Stimulated activated CD4-positive, alpha-beta T cell treated with anti-CD3 and anti-CD28 coated beads, Interleukin-1b, Interleukin-23, amount 100 ng/mL, for 1 hour (primary cell): Measurements from ENCODE around the gene SWI5.
A peak's percentile ranks its signal among the peaks of the same experiment; 100 is the strongest.
"Not testable (repeated sequence)": the region's sequence is repeated elsewhere in the genome, so short reads cannot be mapped to it uniquely, and the experiment has no call there.

ENCODE experiments used
- DNase-seq, 2 donors: peaks; one replicate each; pipeline ENCODE4 v3.0.0-alpha.2; 2020; ENCODE audit warnings: low read depth in 2 of 2

SWI5 gene

GRCh38 chr9:128276008-128276573 is at the start of gene SWI5:
Gene SWI5 (plus strand): TSS chr9:128276276.
- DNase-seq = peak; percentile 99 to 100

DNA sequence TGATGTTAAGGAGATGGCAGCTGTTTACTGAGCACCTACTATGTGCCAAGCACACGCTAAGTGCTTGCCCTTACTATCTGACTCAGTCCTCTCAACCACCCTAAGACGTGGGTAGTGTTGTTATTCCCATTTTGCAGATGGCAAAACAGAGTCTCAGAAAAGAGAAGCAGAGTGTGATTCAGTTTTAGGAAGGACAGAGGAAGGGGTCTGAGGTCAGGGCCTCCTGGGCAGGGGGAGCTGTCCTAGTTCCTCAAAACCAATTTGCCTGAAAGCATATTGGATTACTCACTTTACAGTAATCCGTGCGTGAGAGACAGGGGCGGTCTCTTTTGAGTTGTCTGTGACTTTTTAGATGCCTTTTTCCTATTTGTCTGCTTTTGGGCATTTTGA is 49.7 kb upstream of the SWI5 start:
- no peak for DNase-seq

DNA sequence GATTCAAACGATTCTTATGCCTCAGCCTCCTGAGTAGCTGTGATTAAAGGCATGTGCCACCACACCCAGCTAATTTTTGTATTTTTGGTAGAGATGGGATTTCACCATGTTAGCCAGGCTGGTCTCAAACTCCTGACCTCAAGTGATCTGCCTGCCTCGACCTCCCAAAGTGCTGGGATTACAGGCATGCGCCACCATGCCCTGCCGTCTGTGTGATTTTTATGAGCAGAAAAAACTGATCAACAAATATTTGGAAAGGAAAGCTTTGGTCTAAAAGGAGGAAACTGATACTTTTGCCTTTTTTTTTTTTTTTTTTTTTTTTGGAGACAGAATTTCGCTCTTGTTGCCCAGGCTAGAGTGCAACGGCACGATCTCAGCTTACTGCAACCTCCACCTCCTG is 45.2 kb upstream of the SWI5 start:
- not testable (repeated sequence) for DNase-seq

GRCh38 chr9:128231638-128232527 is 44.2 kb upstream of the SWI5 start:
- no peak for DNase-seq

- no peak for DNase-seq
Observed at GRCh38 chr9:128232528-128233428, 43.3 kb upstream of the SWI5 start.

GRCh38 chr9:128233817-128234406 is 42.2 kb upstream of the SWI5 start:
- DNase-seq = no peak

DNA sequence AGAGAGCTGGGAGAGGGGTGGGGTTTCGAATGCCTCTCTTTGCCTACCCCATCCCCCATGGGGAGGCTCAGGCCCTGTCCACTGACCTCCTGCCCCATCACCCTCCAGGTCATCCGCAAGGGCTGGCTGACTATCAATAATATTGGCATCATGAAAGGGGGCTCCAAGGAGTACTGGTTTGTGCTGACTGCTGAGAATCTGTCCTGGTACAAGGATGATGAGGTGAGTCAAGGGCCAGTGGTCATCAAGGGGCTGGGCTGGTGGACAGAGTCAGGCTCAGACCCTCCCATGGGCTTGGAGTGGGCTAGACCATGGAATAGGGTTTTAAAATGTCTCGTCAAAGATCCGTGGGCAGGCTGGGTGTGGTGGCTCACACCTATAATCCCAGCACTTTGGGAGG is 34.0 kb upstream of the SWI5 start:
- DNase-seq = no peak

DNA sequence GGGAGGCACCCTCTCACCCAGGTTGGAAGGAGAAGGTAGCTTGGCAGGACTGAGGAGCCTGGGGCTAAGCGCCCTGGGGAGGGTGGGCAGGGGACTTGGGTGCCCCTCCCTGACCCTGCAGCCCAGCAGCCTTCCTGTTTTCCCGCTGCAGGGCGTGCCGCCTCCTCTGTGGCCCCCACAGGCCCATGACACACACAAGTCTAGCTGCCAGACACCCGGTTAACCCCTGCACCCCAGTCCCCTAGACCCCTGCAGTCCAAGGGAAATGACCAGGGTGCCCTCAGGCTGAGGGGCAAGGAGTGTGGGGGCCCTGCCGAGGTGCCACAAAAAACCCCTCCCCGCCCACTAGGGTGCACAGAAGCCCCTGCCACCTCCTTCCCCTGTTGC is 33.3 kb upstream of the SWI5 start:
- DNase-seq = no peak

GRCh38 chr9:128243215-128244018 is 32.7 kb upstream of the SWI5 start:
- no peak for DNase-seq

DNA sequence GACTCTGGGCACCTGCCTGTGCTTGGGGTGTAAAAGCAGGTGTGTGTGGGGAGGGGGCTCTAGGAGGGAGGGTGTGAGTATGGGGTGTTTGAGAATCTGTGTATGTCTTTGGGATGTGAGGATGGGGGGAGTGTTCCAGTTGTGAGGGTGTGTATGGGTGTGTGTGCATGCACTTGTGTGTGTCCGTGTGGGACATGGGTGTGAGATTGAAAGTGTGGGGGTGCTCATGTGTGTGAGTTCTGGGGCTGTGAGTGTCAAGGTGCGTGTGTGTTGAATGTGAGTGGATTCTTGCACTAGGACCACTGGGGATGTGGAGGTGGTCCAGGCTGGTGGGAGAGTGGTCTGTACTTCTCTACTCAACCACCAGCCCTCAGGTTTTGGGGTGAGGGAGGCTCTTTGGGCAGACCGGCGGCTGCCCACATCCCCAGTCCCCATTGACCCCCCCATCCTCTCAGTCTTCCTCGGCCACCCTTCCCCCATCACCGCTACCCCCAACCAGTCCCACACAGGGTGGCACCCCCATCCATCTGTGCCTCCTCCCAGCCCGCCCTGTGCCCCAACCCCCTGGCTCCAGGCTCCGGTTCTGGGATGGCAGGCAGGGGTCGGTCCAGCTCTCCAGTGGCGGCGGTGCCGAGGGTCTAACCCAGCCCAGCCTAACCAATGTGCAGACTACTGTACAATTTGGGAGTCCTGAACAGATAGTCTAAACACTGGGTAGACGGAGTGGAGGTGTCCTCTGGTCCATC is 31.8 kb upstream of the SWI5 start:
- no peak for DNase-seq

- no peak for DNase-seq
Observed at GRCh38 chr9:128244837-128245231, 31.2 kb upstream of the SWI5 start.

DNA sequence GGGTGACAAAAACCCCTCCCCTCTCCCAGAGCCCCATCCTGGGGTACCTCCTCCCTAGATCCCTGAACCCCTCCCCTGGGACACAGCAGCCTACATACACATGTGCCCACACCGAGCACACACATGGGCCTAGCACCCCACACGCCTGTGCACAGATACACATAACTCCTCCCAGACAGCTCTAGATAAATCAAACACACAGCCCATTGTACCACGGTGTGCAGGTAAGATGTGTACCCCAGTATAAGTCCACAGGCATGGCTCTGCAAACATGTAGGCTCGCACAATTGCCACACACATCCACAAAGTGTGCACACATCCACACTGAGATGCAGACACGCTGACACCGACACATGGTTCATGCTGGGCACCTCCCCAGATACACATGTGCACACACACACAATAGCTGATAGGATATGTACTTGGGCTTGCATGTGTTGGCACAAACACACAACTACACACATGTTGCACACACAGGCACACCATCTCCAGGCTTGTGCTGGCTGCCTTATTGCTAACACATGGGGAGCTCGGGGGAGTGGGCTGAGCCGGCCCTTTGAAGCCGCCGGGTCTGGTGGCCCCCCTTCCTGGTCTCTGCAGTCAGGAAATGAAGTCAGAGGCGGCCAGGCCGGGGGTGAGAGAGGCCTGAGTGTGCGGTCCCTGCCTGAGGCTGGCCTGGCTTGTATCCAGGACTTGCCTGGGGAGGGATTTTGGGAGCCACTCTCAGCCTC is 30.5 kb upstream of the SWI5 start:
- DNase-seq = no peak

DNA sequence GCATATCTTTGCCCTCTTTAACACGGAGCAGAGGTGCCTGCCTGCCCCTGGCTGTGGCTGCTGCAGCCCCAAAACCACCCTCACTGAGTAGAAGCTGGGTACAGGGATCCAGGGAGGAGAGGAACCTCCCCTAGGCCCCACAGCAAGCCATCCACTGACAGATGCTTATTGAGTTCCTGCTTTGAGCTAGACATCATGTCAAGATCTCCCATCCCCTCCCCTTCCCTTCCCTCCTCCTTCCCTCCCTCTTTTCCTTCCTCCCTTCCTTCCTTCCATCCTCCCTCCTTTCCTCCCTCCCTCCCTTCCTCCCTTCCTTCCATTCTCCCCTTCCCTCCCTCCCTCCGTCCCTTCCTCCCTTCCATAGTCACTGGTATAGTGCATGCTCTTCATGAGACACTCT is 29.6 kb upstream of the SWI5 start:
- no peak for DNase-seq

DNA sequence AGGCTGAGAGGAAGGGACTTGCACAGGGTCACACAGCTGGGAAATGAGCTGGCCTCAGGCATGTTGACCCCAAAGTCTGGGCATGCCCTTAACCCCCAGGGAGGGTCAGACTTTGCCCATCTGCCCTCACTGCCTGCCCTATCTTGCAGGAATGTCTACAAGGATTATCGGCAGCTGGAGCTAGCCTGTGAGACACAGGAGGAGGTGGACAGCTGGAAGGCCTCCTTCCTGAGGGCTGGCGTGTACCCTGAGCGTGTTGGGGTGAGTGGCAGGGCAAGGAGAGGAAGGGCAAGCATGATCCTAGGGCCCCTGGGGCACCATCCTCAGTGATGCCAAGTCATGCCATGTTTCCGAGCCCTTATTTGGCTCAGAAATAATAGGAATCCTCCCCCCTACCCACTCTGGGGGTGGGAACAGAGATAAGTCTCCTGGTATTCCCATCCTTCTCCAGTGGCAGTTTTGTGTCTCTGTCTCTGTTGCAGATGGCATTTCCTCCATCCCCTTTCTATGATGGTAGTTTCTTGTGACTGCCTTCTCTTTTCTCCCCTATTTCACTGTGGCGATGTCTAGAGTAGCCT is 28.8 kb upstream of the SWI5 start:
- DNase-seq = no peak

- DNase-seq = no peak
Observed at GRCh38 chr9:128249558-128249907, 26.5 kb upstream of the SWI5 start.

- peak; percentile 97 to 100 for DNase-seq
Observed at GRCh38 chr9:128249908-128250838, 25.9 kb upstream of the SWI5 start.

DNA sequence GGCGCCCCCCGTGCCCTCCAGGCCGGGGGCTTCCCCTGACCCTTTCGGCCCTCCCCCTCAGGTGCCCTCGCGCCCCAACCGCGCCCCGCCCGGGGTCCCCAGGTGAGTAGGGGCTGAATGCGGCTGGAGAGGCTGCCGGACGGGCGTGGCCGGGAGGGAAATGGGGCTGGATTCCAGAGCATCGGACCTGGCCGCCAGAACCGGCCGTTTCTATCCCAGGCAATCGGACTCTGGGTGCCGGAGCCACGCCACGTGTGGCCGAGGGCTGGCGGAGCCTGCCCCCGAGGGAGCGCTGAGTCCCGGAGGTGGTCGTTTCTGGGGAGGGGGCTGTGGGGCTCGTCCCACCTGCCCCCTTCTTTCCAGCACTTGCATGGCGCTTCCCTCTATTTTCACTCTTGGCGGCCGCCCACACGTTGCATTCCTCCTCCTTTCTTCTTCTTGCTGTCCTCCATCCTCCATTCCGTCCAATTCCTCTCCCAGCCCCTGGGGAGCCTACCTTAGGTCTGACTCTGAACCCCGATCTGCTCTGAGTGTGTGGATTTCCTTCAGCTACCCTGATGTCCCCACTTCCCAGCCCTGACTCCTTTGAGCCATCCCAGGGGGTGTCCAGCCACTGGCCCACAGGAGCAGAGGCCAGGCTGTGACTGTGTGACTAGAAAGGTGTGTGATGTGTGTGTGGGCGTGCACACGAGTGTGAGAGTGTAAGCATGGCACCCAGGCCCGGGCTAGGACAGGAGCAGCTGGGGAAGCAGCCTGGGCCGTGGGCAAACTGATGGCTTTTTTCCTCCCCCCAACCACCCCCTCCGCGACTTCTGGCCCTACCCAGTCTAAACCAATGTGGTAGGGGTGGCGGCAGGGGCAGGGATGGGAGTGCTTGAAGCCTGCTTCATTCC is 25.0 kb upstream of the SWI5 start:
- DNase-seq = no peak
